Activated CD4-positive, alpha-beta T cell treated with anti-CD3 and anti-CD28 coated beads for 1 hour (primary cell): ENCODE data around the gene DLEC1.

Experiments used
- DNase-seq: peaks from one replicate; pipeline ENCODE4 v3.0.0-alpha.2; 2020

Gene DLEC1

DNA sequence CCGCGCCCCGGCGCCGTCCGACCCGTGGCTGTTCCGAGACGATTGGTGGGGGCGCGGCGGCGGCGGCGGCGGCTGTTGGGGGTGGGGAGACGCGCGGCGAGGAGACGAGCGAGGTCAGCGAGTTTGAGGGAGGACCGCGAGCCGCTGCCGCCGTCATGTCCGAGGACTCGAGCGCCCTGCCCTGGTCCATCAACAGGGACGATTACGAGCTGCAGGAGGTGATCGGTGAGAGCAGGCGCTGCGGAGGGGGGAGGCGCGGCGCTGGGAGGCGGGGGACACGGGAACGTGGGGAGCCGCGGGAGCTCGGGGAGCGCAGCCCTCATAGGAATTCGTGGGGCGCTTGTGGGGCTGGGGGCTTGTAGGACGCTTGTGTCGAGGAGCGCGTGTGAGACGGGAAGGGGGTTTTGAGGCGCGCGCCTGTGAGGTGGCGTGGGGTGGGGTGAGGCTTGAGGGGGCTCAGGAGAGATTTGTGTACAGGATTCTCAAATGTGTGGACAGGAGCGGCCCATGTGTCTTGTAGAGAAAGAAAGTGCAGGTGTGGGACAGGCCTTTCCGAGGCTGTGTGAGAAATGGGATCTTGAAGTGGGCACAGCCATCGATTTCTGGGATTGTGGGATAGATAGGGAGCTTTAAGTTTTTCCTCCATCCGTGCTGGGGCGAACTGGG is 126.8 kb downstream of the DLEC1 start:
- no peak for DNase-seq

GRCh38 chr3:38167591-38167990 is 128.6 kb downstream of the DLEC1 start:
- no peak for DNase-seq

- no peak for DNase-seq
Observed at GRCh38 chr3:38168151-38169026, 129.4 kb downstream of the DLEC1 start.

GRCh38 chr3:38169027-38169317 is 130.0 kb downstream of the DLEC1 start:
- no peak for DNase-seq

DNA sequence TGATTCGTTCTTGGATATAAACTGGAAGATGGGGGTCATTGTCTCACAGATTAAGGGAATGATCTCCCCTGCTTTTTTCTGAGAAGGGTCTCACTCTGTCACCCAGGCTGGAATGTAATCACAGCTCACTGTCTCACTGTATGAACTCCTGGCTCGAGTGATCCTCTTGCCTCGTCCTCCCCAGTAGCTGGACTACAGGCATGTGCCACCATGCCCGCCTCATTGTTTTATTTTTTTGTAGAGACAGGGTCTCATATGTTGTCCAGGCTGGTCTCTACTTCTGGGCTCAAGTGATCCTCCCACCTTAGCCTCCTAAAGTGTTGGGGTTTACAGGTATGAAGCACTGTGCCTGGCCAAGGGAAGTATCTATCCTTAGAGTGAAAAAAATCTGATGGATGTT is 131.7 kb downstream of the DLEC1 start:
- no peak for DNase-seq

DNA sequence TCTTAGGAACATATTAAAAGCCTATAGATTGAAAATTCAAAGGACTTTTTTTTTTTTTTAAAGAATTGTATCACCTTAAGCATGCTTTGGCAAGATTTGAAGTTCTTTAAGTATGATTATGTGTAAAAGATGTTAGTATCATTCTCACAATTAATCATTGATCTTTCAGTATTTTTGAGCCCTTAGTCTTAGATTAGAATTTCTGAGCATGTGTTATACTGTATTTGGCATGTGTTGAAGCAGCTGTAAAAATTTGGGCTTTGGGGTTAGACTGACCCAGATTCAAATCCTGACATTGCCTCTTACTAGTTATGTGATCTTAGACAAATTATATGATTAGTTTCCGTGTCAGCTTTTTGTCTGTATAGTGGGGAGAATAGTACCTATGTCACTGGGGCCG is 132.6 kb downstream of the DLEC1 start:
- DNase-seq: no peak
